H9 (cell line): Measurements from ENCODE around the gene CLRN1. TPM values are rescaled to one million over a fixed set of nuclear protein-coding genes. Genes with fewer than 3 reads are reported as not detected.

Experiments used
- DNase-seq: peaks from one replicate; pipeline ENCODE4 v3.0.0-alpha.2; 2017
- H2AFZ ChIP-seq: one replicate; pipeline ENCODE4 v1.6.1; 2013; ENCODE audit warnings: mild to moderate bottlenecking, low read length, control low read depth, moderate library complexity
- H2AK5ac ChIP-seq: 2 replicates; pipeline ENCODE4 v1.6.1; 2013; ENCODE audit warnings: low read length, control low read depth, mixed read lengths; ENCODE audit not compliant: insufficient read length
- H2BK120ac ChIP-seq: one replicate; pipeline ENCODE4 v1.6.1; 2013; ENCODE audit warnings: low read depth, mild to moderate bottlenecking, low read length, control low read depth, inconsistent platforms; ENCODE audit not compliant: poor library complexity, severe bottlenecking
- H2BK12ac ChIP-seq: 2 replicates; pipeline ENCODE4 v1.6.1; 2013; ENCODE audit warnings: low read length, control low read depth, mixed read lengths, low read depth; ENCODE audit not compliant: insufficient read length
- H2BK15ac ChIP-seq: 2 replicates; pipeline ENCODE4 v1.6.1; 2013; ENCODE audit warnings: low read depth, low read length, control low read depth
- H2BK20ac ChIP-seq: one replicate; pipeline ENCODE4 v1.6.1; 2013; ENCODE audit warnings: low read depth, mild to moderate bottlenecking, low read length, control low read depth, inconsistent platforms; ENCODE audit not compliant: poor library complexity, severe bottlenecking
- H2BK5ac ChIP-seq: 2 replicates; pipeline ENCODE4 v1.6.1; 2013; ENCODE audit warnings: low read length, control low read depth, mixed read lengths; ENCODE audit not compliant: insufficient read length
- H3K14ac ChIP-seq: 2 replicates; pipeline ENCODE4 v1.6.1; 2013; ENCODE audit warnings: low read length, control low read depth; ENCODE audit not compliant: insufficient read depth
- H3K18ac ChIP-seq: 2 replicates; pipeline ENCODE4 v1.6.1; 2013; ENCODE audit warnings: low read depth, mild to moderate bottlenecking, mixed read lengths, low read length, control low read depth; ENCODE audit not compliant: insufficient read length
- H3K23ac ChIP-seq: 2 replicates; pipeline ENCODE4 v1.6.1; 2013; ENCODE audit warnings: low read length, control low read depth, mixed read lengths, low read depth; ENCODE audit not compliant: insufficient read length
- H3K23me2 ChIP-seq: 2 replicates; pipeline ENCODE4 v1.6.1; 2013; ENCODE audit warnings: low read depth, mild to moderate bottlenecking, mixed read lengths, low read length, control low read depth; ENCODE audit not compliant: insufficient read length, poor library complexity, severe bottlenecking
- H3K27ac ChIP-seq: 2 replicates; pipeline ENCODE4 v1.5.1; 2013; ENCODE audit warnings: low read length, control low read depth, mixed read lengths, low read depth; ENCODE audit not compliant: insufficient read length
- H3K27me3 ChIP-seq: 2 replicates; pipeline ENCODE4 v1.6.1; 2013; ENCODE audit warnings: low read length, control low read depth, inconsistent platforms; ENCODE audit not compliant: insufficient read depth
- H3K4ac ChIP-seq: 2 replicates; pipeline ENCODE4 v1.6.1; 2013; ENCODE audit warnings: low read depth, mild to moderate bottlenecking, control low read depth, inconsistent platforms, low read length, moderate library complexity
- H3K4me1 ChIP-seq: 2 replicates; pipeline ENCODE4 v1.6.1; 2013; ENCODE audit warnings: low read length, control low read depth, inconsistent platforms; ENCODE audit not compliant: insufficient read depth
- H3K4me2 ChIP-seq: 2 replicates; pipeline ENCODE4 v1.6.1; 2013; ENCODE audit warnings: low read length, control low read depth, mixed read lengths; ENCODE audit not compliant: insufficient read length, insufficient read depth
- H3K56ac ChIP-seq: 2 replicates; pipeline ENCODE4 v1.6.1; 2013; ENCODE audit warnings: low read depth, mild to moderate bottlenecking, mixed read lengths, low read length, control low read depth; ENCODE audit not compliant: insufficient read length
- H3K79me1 ChIP-seq: 2 replicates; pipeline ENCODE4 v1.6.1; 2013; ENCODE audit warnings: low read depth, mild to moderate bottlenecking, moderate library complexity, low read length, control low read depth, inconsistent platforms; ENCODE audit not compliant: insufficient read depth, poor library complexity, severe bottlenecking
- H3K79me2 ChIP-seq: 2 replicates; pipeline ENCODE4 v1.6.1; 2013; ENCODE audit warnings: low read length, control low read depth, inconsistent platforms; ENCODE audit not compliant: insufficient read depth
- H3K9ac ChIP-seq: 2 replicates; pipeline ENCODE4 v1.6.1; 2013; ENCODE audit warnings: low read length, control low read depth, mixed read lengths; ENCODE audit not compliant: insufficient read length; ENCODE audit errors: extremely low read depth
- H3K9me3 ChIP-seq: one replicate; pipeline ENCODE4 v1.6.1; 2013; ENCODE audit warnings: low read depth, low read length, inconsistent platforms; ENCODE audit not compliant: control insufficient read depth
- H3T11ph ChIP-seq: one replicate; pipeline ENCODE4 v1.6.1; 2013; ENCODE audit warnings: mild to moderate bottlenecking, low read length, control low read depth, inconsistent platforms
- H4K20me1 ChIP-seq: one replicate; pipeline ENCODE4 v1.6.1; 2013; ENCODE audit not compliant: control insufficient read depth, insufficient read length, insufficient read depth
- H4K5ac ChIP-seq: 2 replicates; pipeline ENCODE4 v1.6.1; 2013; ENCODE audit warnings: low read depth, mild to moderate bottlenecking, mixed read lengths, low read length, control low read depth; ENCODE audit not compliant: insufficient read length
- H4K8ac ChIP-seq: replicated peaks from 2 replicates; pipeline ENCODE4 v1.6.1; 2013; ENCODE audit warnings: low read length, control low read depth, mixed read lengths, low read depth; ENCODE audit not compliant: insufficient read length
- H4K91ac ChIP-seq: 2 replicates; pipeline ENCODE4 v1.6.1; 2013; ENCODE audit warnings: low read depth, mild to moderate bottlenecking, moderate library complexity, mixed read lengths, low read length, control low read depth; ENCODE audit not compliant: insufficient read length
- H3K27ac Mint-ChIP-seq, 3 experiments: 2 replicates in 2 of 3; 3 replicates in 1 of 3; pipeline ENCODE4 v1.8.0; 2020 to 2021; ENCODE audit warnings: mixed read lengths in 3 of 3, mild to moderate bottlenecking in 1 of 3, moderate library complexity in 1 of 3
- H3K27me3 Mint-ChIP-seq: 2 replicates; pipeline ENCODE4 v1.8.0; 2021; ENCODE audit warnings: low read depth, mild to moderate bottlenecking, moderate library complexity, mixed read lengths
- H3K36me3 Mint-ChIP-seq, 3 experiments: 2 replicates in 2 of 3; 3 replicates in 1 of 3; pipeline ENCODE4 v1.8.0; 2020 to 2021; ENCODE audit warnings: low read depth in 3 of 3, mixed read lengths in 3 of 3; ENCODE audit not compliant: insufficient read depth in 1 of 3
- H3K4me1 Mint-ChIP-seq, 2 experiments: 2 replicates each; pipeline ENCODE4 v1.8.0; 2020; ENCODE audit warnings: mixed read lengths in 2 of 2
- H3K4me3 Mint-ChIP-seq, 2 experiments: 2 replicates in 1 of 2; 3 replicates in 1 of 2; pipeline ENCODE4 v1.8.0; 2020 to 2021; ENCODE audit warnings: mild to moderate bottlenecking in 2 of 2, mixed read lengths in 2 of 2, moderate library complexity in 1 of 2
- H3K9me3 Mint-ChIP-seq, 2 experiments: 2 replicates in 1 of 2; 3 replicates in 1 of 2; pipeline ENCODE4 v1.8.0; 2020; ENCODE audit warnings: mild to moderate bottlenecking in 2 of 2, mixed read lengths in 2 of 2, moderate library complexity in 1 of 2
- CTCF ChIP-seq: fragments of 200-600 bp; sonication (generic); conservative IDR thresholded peaks from 3 replicates; pipeline ENCODE4 v1.8.0; 2021; ENCODE audit warnings: antibody characterized with exemption, mild to moderate bottlenecking
- WGBS: extraction: QIAGEN DNeasy Blood & Tissue Kit; methylation state at CpG from one replicate; pipeline ENCODE4 v1.1.7; 2013; ENCODE audit warnings: missing lambda C conversion rate, low lambda C conversion rate, mixed read lengths; ENCODE audit not compliant: insufficient read length; ENCODE audit errors: extremely low coverage; 5-methylcytosine and 5-hydroxymethylcytosine counted together
- total RNA-seq: library from RNA; stranded (reverse); gene quantifications from 2 replicates; pipeline ENCODE4 v1.2.1, GENCODE V29; 2021

CLRN1 gene
- total RNA-seq, 1 experiment from 2014 or later, result not detected

GRCh38 chr3:150975992-150976368 lies 3.5 kb upstream of the CLRN1 start:
- no CpG with 5 or more reads among the region's 3 CpGs for WGBS
- no peak overlapping the region for H3K4ac ChIP-seq
- H2BK20ac ChIP-seq, result no peak overlapping the region
- Mint-ChIP-seq H3K27me3 (no peaks in the 10 kb centered on the region), H3K9me3 (no peaks in the 10 kb centered on the region), H3K4me1 (peaks cover 40 to 46% of the 10 kb centered on the region in 2 experiments), H3K27ac (peak overlapping the region; percentile 52 to 66 (median 57); a peak in 3 of 7 replicates), H3K36me3 (no peaks in the 10 kb centered on the region), H3K4me3 (peak overlapping the region in 1 of 2 experiments; percentile 15; a peak in 1 of 5 replicates)
- no peak overlapping the region for H2AFZ ChIP-seq
- no peak overlapping the region for H3K9ac ChIP-seq
- H3K23me2 ChIP-seq, result no peaks in the 10 kb centered on the region
- peak overlapping the region; percentile 1 for H3K4me2 ChIP-seq
- H2BK120ac ChIP-seq, result no peak overlapping the region
- no peak overlapping the region for H4K5ac ChIP-seq
- H3K56ac ChIP-seq, result no peak overlapping the region
- no peak overlapping the region for H3K18ac ChIP-seq
- no peaks in the 10 kb centered on the region for H4K20me1 ChIP-seq
- no peaks in the 10 kb centered on the region for H3K79me1 ChIP-seq
- H3K27ac ChIP-seq, result no peak overlapping the region
- no peak for DNase-seq
- H4K91ac ChIP-seq, result no peak overlapping the region
- H3K23ac ChIP-seq, result no peak overlapping the region
- H4K8ac ChIP-seq, result no peak overlapping the region
- no peak overlapping the region for H2AK5ac ChIP-seq
- H3K27me3 ChIP-seq, result no peaks in the 10 kb centered on the region
- H3K9me3 ChIP-seq, result no peaks in the 10 kb centered on the region
- H3T11ph ChIP-seq, result no peak overlapping the region
- H2BK15ac ChIP-seq, result no peak overlapping the region
- no peak overlapping the region for H2BK12ac ChIP-seq
- H3K4me1 ChIP-seq, result peaks cover 17% of the 10 kb centered on the region; the same call in 1 of the 2 replicates
- no peak for TF ChIP-seq CTCF
- no peaks in the 10 kb centered on the region for H3K79me2 ChIP-seq
- H3K14ac ChIP-seq, result no peak overlapping the region
- no peak overlapping the region for H2BK5ac ChIP-seq
